ENCODE measurements around the gene ARMC3.

GRCh38 chr10:22984066-22984465 lies 56.2 kb downstream of the ARMC3 start:
- TF ChIP-seq POLR2AphosphoS5 (IDR thresholded peaks at IDR 0.05; ENCODE audit: low read depth) (no peak), ZNF114 (CRISPR knock-in tag; IDR thresholded peaks at IDR 0.05) (no peak), CTCF (conservative IDR thresholded peaks at IDR 0.05; ENCODE audit: low read depth in 2 of 2) (no peak), REST (IDR thresholded peaks at IDR 0.05; ENCODE audit: unreplicated experiment) (no peak), EZH2phosphoT487 (IDR thresholded peaks at IDR 0.05; ENCODE audit: unreplicated experiment) (no peak), EZH2 (IDR thresholded peaks at IDR 0.05; ENCODE audit: low read depth, unreplicated experiment) (no peak), STAT1 (IDR thresholded peaks at IDR 0.05; ENCODE audit: unreplicated experiment) (no peak), CREB1 (CRISPR knock-in tag; IDR thresholded peaks at IDR 0.05; ENCODE audit: low read depth) (no peak)

Measured in GM23338 (cell line).